Vagina (tissue), 2 donors: ENCODE measurements around the gene SEMA3B. TPM values are rescaled to one million over a fixed set of nuclear protein-coding genes. Genes with fewer than 3 reads are reported as not detected.
"Not testable (repeated sequence)": the region's sequence is repeated elsewhere in the genome, so short reads cannot be mapped to it uniquely, and the experiment has no call there.

Source experiments
- DNase-seq, 2 donors: peaks; one replicate each; pipeline ENCODE4 v3.0.0-alpha.2; 2017; ENCODE audit errors: extremely low spot score in 2 of 2
- H3K27ac ChIP-seq: fragments of 200-600 bp; sonication (generic); one replicate; pipeline ENCODE4 v1.5.1; 2019
- H3K27me3 ChIP-seq: fragments of 200-600 bp; sonication (generic); one replicate; pipeline ENCODE4 v1.5.1; 2019
- H3K36me3 ChIP-seq, 2 donors: fragments of 200-600 bp; sonication (generic); one replicate each; pipeline ENCODE4 v1.5.1; 2017 to 2019
- H3K4me1 ChIP-seq: fragments of 200-600 bp; sonication (generic); one replicate; pipeline ENCODE4 v1.5.1; 2019
- H3K4me3 ChIP-seq, 2 donors: fragments of 200-600 bp; sonication (generic); 1 replicate in 1 of 2; 2 replicates in 1 of 2; pipeline ENCODE4 v1.5.1; 2016 to 2019
- H3K9me3 ChIP-seq: fragments of 200-600 bp; sonication (generic); one replicate; pipeline ENCODE4 v1.5.1; 2019
- POLR2A ChIP-seq, 2 donors: fragments of 450-650 bp; IDR thresholded peaks; one replicate each; pipeline ENCODE4 v1.6.1; 2017; ENCODE audit warnings: antibody characterized with exemption in 2 of 2, mild to moderate bottlenecking in 2 of 2, moderate library complexity in 2 of 2
- POLR2AphosphoS5 ChIP-seq, 2 donors: sonication (generic); formaldehyde crosslinking; IDR thresholded peaks; one replicate each; pipeline ENCODE4 v1.9.0; 2017; ENCODE audit warnings: antibody characterized with exemption in 2 of 2, mild to moderate bottlenecking in 2 of 2, low read depth in 1 of 2; ENCODE audit not compliant: insufficient read depth in 1 of 2
- intact Hi-C: fragments of 100-400 bp; cut with DNase I; formaldehyde crosslinking; loops from one replicate; pipeline ENCODE4 v1.15.1; 2023
- total RNA-seq: library from RNA; depleted of rRNA; stranded (reverse); fragments of >200 nt; gene quantifications from one replicate; pipeline ENCODE4 v1.2.3, GENCODE V29; 2016
- TF ChIP-seq, protein P1 (sequence below), 3 experiments: fragments of 450-650 bp in 2 of 3; fragments of 200-600 bp in 1 of 3; sonication (generic) in 1 of 3; IDR thresholded peaks; one replicate each; pipeline ENCODE4 v1.5.1; 2017 to 2019; ENCODE audit warnings: antibody characterized with exemption in 3 of 3, mild to moderate bottlenecking in 2 of 3, moderate library complexity in 2 of 3

The SEMA3B gene
- total RNA-seq, 1 donor from 2014 or later = 32.9 TPM

DNA sequence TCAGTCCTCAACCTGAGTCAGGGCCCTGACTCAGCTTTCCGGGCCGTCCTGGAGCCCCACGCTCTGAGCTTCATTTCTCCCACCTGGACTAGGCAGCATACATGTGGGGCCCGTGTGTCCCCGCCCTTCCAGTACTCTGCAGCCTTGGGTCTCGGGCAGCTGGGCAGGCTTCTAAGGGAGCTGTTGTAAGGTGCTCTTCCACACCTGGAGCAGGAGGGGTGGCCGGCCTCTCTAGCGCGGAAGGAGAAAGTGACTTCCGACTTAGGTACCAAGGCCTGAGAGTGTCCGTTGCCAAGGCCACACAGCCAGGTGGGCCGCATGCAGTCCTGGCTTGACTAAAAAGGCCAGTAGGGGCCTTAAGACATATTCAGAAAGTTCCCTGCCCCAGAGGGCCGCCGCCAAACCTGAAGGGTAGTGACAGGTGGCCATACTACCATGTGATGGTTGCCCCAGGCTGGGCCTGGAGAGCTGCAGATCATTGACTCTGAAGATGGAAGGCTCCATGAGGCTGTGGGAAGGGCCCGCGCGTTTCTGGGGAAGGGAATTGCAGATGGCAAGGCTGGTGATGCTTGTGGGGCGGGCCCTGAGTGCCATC lies 9.4 kb upstream of the SEMA3B start:
- no peak for TF ChIP-seq POLR2A (IDR thresholded peaks at IDR 0.05)
- TF ChIP-seq, protein P1, sequence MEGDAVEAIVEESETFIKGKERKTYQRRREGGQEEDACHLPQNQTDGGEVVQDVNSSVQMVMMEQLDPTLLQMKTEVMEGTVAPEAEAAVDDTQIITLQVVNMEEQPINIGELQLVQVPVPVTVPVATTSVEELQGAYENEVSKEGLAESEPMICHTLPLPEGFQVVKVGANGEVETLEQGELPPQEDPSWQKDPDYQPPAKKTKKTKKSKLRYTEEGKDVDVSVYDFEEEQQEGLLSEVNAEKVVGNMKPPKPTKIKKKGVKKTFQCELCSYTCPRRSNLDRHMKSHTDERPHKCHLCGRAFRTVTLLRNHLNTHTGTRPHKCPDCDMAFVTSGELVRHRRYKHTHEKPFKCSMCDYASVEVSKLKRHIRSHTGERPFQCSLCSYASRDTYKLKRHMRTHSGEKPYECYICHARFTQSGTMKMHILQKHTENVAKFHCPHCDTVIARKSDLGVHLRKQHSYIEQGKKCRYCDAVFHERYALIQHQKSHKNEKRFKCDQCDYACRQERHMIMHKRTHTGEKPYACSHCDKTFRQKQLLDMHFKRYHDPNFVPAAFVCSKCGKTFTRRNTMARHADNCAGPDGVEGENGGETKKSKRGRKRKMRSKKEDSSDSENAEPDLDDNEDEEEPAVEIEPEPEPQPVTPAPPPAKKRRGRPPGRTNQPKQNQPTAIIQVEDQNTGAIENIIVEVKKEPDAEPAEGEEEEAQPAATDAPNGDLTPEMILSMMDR (IDR thresholded peaks at IDR 0.05) = no peak
- H3K27ac ChIP-seq = peak overlapping the region; percentile 98
- peaks cover 57% of the 10 kb centered on the region for H3K4me1 ChIP-seq
- intact Hi-C loops = loop anchor here (5.0 kb wide), 1 partner anchor 63 kb away; the partner anchor contains the start of gene HYAL2
- H3K9me3 ChIP-seq = no peaks in the 10 kb centered on the region
- H3K36me3 ChIP-seq = peaks cover 0 to 27% of the 10 kb centered on the region in 2 donors
- no peak for DNase-seq
- peak overlapping the region in 1 of 2 donors; percentile 54 for H3K4me3 ChIP-seq
- no peaks in the 10 kb centered on the region for H3K27me3 ChIP-seq

DNA sequence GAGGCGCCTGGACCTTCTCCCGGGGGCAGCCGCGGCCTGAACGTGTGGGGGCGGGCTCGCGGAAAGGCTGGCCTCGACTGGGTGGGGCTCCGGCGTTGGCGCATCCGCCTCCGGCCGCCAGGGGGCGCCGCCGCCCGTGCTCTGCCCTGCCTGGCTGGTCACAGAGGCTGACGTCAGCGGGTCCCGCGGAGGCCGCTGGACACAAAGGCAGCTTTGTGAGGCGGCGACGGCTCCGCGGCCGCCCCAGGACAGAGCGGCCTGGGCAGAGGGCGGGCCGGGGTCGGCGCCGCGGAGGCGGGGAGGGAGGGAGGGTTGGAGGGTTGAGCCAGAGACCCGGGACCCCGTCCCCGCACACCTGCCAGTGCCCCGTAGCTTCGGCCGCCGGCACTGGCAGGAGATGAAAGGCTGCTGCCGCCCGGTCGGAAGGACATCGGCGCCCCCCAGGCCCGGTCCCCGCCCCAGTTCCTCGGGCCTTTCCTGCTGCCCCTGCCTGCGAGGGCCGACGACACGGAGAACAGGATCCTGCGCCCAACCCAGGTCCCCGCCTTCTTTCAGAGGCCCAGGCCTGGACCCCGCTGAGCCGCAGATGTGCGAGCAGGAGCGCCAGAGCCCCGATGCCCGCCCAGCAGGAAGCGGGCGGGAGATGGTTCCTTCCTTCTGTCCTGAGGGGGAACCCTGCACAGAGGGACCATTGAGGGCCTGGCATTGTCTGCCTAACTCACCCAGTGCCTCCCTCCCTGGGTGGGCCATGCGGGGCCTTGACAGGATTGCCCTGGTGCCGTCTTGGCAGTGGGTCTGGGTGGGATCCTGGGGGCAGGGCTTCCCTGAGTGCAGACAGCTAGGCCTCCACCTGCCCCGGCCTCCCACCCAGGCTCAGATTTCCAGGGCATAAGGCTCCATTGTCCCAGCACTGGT lies 8.7 kb upstream of the SEMA3B start:
- Histone ChIP-seq H3K4me3 (peak overlapping the region; percentile 54 to 61), H3K4me1 (peaks cover 57% of the 10 kb centered on the region), H3K36me3 (peaks cover 0 to 27% of the 10 kb centered on the region in 2 donors), H3K27ac (peak overlapping the region; percentile 98), H3K27me3 (no peaks in the 10 kb centered on the region), H3K9me3 (no peaks in the 10 kb centered on the region)
- DNase-seq = no peak
- TF ChIP-seq POLR2A (IDR thresholded peaks at IDR 0.05) (peak in 1 of 2 donors; percentile 82), POLR2AphosphoS5 (IDR thresholded peaks at IDR 0.05; ENCODE audit: insufficient read depth in 1 of 2, low read depth in 1 of 2) (peak in 1 of 2 donors; percentile 71)
- TF ChIP-seq, protein P1 (IDR thresholded peaks at IDR 0.05) = peak; percentile 92 to 99 (median 95)
- intact Hi-C loops = no loop called here

DNA sequence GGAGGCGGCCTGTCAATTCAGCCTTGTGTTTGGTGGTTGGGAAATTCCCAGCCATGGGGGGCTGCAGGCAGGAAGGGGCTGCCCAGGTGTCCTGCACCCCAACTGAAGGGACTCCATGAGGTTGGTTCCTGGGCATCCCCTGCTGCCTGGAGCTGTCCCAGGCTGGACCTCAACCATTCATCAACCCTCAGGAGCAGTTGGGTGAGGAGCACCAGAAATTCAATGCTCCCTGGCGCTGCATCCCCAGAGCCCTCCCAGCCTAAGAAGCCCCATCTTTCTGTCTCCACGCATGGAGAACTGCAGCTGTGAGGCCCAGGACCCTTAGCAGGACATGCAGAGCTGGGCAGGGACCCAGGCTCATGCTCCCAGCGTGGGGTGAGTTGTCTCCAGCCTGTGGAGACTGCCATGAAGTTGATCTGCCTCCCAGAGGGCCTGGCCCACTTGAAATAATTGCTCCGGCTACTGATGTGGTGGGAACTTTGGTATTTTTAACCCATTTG lies 8.0 kb upstream of the SEMA3B start:
- Histone ChIP-seq H3K27ac (peak overlapping the region; percentile 98), H3K9me3 (no peaks in the 10 kb centered on the region), H3K4me1 (peaks cover 57% of the 10 kb centered on the region), H3K27me3 (no peaks in the 10 kb centered on the region), H3K4me3 (peak overlapping the region; percentile 54 to 61), H3K36me3 (peaks cover 0 to 26% of the 10 kb centered on the region in 2 donors)
- TF ChIP-seq POLR2A (IDR thresholded peaks at IDR 0.05) = no peak
- no peak for TF ChIP-seq POLR2AphosphoS5 (IDR thresholded peaks at IDR 0.05; ENCODE audit: insufficient read depth in 1 of 2, low read depth in 1 of 2)
- TF ChIP-seq, protein P1 (IDR thresholded peaks at IDR 0.05) = no peak
- no peak for DNase-seq
- intact Hi-C loops = no loop called here

DNA sequence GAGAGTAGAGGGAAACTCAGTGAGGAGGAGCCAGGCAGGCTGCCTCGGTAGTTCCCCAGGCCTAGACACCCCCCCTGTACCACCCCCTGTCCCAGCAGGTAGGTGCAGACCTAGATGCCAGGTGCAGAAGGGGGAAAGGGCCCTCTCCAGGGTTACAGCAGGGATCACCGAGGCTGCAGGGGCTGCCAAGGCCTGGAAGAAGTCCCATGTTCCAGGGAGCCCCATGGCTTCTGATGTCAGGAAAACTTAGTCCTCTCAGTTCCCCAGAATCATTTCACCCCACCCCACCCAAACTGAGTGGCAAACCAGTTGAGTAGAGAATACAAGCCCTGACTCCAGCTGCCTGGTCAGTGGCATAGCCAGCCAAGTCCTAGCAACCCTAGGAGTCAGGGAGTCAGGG lies 7.4 kb upstream of the SEMA3B start:
- Histone ChIP-seq H3K9me3 (no peaks in the 10 kb centered on the region), H3K27ac (peak overlapping the region; percentile 98), H3K27me3 (no peaks in the 10 kb centered on the region), H3K4me3 (no peak overlapping the region), H3K4me1 (peaks cover 62% of the 10 kb centered on the region), H3K36me3 (peaks cover 0 to 21% of the 10 kb centered on the region in 2 donors)
- TF ChIP-seq, protein P1 (IDR thresholded peaks at IDR 0.05) = no peak
- TF ChIP-seq POLR2A (IDR thresholded peaks at IDR 0.05) (no peak), POLR2AphosphoS5 (IDR thresholded peaks at IDR 0.05; ENCODE audit: insufficient read depth in 1 of 2, low read depth in 1 of 2) (no peak)
- no peak for DNase-seq
- intact Hi-C loops = no loop called here

DNA sequence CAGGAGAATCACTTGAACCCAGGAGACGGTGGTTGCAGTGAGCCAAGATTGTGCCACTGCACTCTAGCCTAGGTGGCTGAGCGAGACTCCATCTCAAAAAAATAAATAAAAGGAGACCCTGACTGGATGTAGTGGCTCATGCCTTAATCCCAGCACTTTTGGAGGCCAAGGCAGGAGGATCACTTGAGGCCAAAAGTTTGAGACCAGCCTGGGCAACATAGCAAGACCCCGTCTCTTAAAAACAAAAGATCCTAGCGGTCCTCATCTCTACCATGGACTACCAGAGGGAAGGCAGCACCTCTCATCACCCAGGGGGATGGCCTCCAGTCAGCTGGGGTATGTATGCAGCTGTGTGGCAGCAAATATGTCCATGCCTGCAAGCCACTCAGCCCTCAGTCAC lies 6.7 kb upstream of the SEMA3B start:
- H3K9me3 ChIP-seq, H3K27me3 ChIP-seq, DNase-seq, H3K4me3 ChIP-seq, intact Hi-C loops: not testable (repeated sequence)
- H3K27ac ChIP-seq = peak overlapping the region; percentile 98
- peaks cover 69% of the 10 kb centered on the region for H3K4me1 ChIP-seq
- peaks cover 0 to 14% of the 10 kb centered on the region in 2 donors for H3K36me3 ChIP-seq
